Amygdala (tissue), 56 donors: ENCODE data around the gene ZMYND8.

Experiments used
- DNase-seq, 56 donors: peaks; one replicate each; lab custom pipeline; 2025; lab: John Stamatoyannopoulos, UW

The ZMYND8 gene

DNA sequence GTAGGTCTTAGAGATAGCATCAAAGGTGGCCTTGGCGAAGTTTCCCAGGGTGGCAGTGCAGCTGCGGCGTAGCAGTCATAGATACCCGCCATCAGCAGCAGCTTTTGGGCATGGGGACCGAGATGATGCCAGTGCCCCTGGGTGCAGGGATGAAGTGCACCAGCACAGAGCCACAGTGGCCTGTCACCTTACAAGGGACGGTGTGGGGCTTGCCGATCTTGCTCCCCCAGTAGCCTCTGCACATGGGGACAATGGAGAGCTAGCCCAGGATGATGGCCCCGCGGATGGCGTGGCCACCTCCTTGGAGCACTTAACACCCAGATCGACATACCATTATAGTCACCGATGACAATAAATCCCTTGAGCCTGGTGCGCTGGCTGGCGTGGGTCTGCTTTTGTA, 195.5 kb downstream of the ZMYND8 start:
- no peak for DNase-seq

DNA sequence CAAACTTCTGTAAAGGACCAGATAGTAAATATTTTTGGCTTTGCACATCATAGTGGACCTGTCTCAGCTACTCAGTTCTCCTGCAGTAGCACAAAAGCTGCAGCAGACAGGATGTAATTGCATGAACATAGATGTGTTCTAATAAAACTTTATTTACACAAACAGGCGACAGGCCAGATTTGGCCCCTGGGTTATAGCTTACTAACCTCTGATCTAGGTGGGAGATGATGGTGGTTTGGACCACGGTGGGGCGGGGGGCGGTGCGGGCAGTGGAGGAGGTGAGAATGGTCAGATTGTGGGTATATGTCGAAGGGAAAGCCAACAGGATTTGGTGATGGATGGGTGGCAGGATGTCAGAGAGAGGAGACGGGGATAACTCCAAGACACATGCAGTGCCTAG, 196.3 kb downstream of the ZMYND8 start:
- no peak for DNase-seq
